Smooth muscle cell (in vitro differentiated cells): Measurements from ENCODE around the gene ZCWPW1. TPM values are rescaled to one million over a fixed set of nuclear protein-coding genes. Genes with fewer than 3 reads are reported as not detected.

Source experiments
- DNase-seq: peaks from one replicate; lab custom pipeline; 2025; ENCODE audit not compliant: unreplicated experiment; lab: John Stamatoyannopoulos, UW
- H2AFZ ChIP-seq: fragments of 200-600 bp; sonication (generic); 2 replicates; pipeline ENCODE4 v1.6.0; 2016; ENCODE audit warnings: antibody characterized with exemption, low read depth, mild to moderate bottlenecking
- H3F3A ChIP-seq: fragments of 200-600 bp; sonication (generic); 2 replicates; pipeline ENCODE4 v1.6.0; 2017; ENCODE audit warnings: antibody characterized with exemption, low read depth
- H3K27ac ChIP-seq: fragments of 200-600 bp; sonication (generic); 2 replicates; pipeline ENCODE4 v1.5.1; 2016; ENCODE audit warnings: low read depth, mild to moderate bottlenecking
- H3K27me3 ChIP-seq: fragments of 200-600 bp; sonication (generic); 2 replicates; pipeline ENCODE4 v1.6.1; 2016; ENCODE audit warnings: low read depth, mild to moderate bottlenecking
- H3K36me3 ChIP-seq: fragments of 200-600 bp; sonication (generic); 2 replicates; pipeline ENCODE4 v1.5.1; 2016; ENCODE audit warnings: low read depth
- H3K4me1 ChIP-seq: fragments of 200-600 bp; sonication (generic); 2 replicates; pipeline ENCODE4 v1.5.1; 2016; ENCODE audit warnings: low read depth
- H3K4me2 ChIP-seq: fragments of 200-600 bp; sonication (generic); 2 replicates; pipeline ENCODE4 v1.6.0; 2016; ENCODE audit warnings: mild to moderate bottlenecking
- H3K4me3 ChIP-seq: fragments of 200-600 bp; sonication (generic); 2 replicates; pipeline ENCODE4 v1.5.1; 2016; ENCODE audit warnings: mild to moderate bottlenecking
- H3K79me2 ChIP-seq: fragments of 200-600 bp; sonication (generic); 2 replicates; pipeline ENCODE4 v1.6.0; 2016; ENCODE audit warnings: low read depth, mild to moderate bottlenecking
- H3K9ac ChIP-seq: fragments of 200-600 bp; sonication (generic); 2 replicates; pipeline ENCODE4 v1.6.0; 2016; ENCODE audit warnings: low read depth
- H3K9me3 ChIP-seq: fragments of 200-600 bp; sonication (generic); replicated peaks from 2 replicates; pipeline ENCODE4 v1.5.1; 2016; ENCODE audit warnings: low read depth
- H4K20me1 ChIP-seq: fragments of 200-600 bp; sonication (generic); 2 replicates; pipeline ENCODE4 v1.6.0; 2016; ENCODE audit warnings: low read depth
- CTCF ChIP-seq: fragments of 200-600 bp; sonication (generic); IDR thresholded peaks from 2 replicates; pipeline ENCODE4 v1.5.1; 2017; ENCODE audit warnings: borderline replicate concordance, mild to moderate bottlenecking, antibody characterized with exemption; ENCODE audit not compliant: insufficient read depth, poor library complexity, severe bottlenecking
- WGBS: methylation state at CpG from one replicate; pipeline ENCODE4 v1.1.7; 2016; ENCODE audit warnings: low lambda C conversion rate; 5-methylcytosine and 5-hydroxymethylcytosine counted together
- polyA plus RNA-seq: library from polyadenylated mRNA; unstranded; fragments of >200 nt; fragmentation: Nextera tagmentation; extraction: Ambion mirVana; gene quantifications from 2 replicates; pipeline ENCODE4 v1.2.1, GENCODE V29; 2016
- total RNA-seq: library from RNA; depleted of rRNA; stranded (reverse); fragments of >200 nt; gene quantifications from 2 replicates; pipeline ENCODE4 v1.2.3, GENCODE V29; 2014

The ZCWPW1 gene
- total and polyA plus RNA-seq, 2 experiments from 2014 or later: 3.9 to 5.3 TPM

- no peaks in the 10 kb centered on the region for H3K36me3 ChIP-seq
- H3K9me3 ChIP-seq: no peaks in the 10 kb centered on the region
- H3K4me2 ChIP-seq: peak overlapping the region; percentile 87
- no peak overlapping the region for H3K27ac ChIP-seq
- no peaks in the 10 kb centered on the region for H3K27me3 ChIP-seq
- peaks cover 17% of the 10 kb centered on the region for H4K20me1 ChIP-seq
- no peaks in the 10 kb centered on the region for H3F3A ChIP-seq
- no peak overlapping the region for H3K9ac ChIP-seq
- peak overlapping the region; percentile 73 for H2AFZ ChIP-seq
- H3K79me2 ChIP-seq: peaks cover 25% of the 10 kb centered on the region
- WGBS: 73% methylated on average over 16 of the region's 16 CpGs
- H3K4me3 ChIP-seq: peak overlapping the region; percentile 71
- H3K4me1 ChIP-seq: peaks cover 18% of the 10 kb centered on the region
- no peak for TF ChIP-seq CTCF
- DNase-seq: no peak
These were observed 723 bp downstream of the ZCWPW1 start for GRCh38 chr7:100427762-100428198.

DNA sequence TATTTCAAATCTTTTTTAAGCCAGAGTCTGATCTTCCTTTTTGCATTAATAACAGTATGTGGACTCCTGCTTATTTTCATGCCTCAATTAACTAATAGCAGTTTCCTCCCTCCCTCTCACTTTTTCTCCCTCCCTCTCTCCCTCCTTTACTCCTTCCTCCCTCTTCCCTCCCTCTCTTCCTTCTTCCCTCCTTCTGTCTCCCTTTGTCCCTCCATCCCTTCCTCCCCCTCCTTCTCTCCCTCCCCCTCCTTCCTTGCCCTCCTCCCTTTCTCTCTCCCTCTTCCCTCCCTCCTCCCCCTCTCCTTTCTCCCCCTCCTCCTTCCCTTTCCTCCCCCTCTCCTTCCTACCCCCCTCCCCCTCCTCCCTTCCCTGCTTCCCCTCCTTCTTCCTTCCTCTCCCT is 2.0 kb downstream of the ZCWPW1 start:
- Histone ChIP-seq H3K36me3 (no peaks in the 10 kb centered on the region), H4K20me1 (peaks cover 10% of the 10 kb centered on the region), H3K4me3 (no peak overlapping the region), H3K27me3 (no peaks in the 10 kb centered on the region), H2AFZ (no peak overlapping the region), H3K9ac (no peak overlapping the region), H3K27ac (no peak overlapping the region), H3K79me2 (peaks cover 15% of the 10 kb centered on the region), H3K4me2 (no peak overlapping the region), H3K4me1 (peaks cover 11% of the 10 kb centered on the region), H3F3A (no peaks in the 10 kb centered on the region), H3K9me3 (no peaks in the 10 kb centered on the region)
- DNase-seq: no peak
- no peak for TF ChIP-seq CTCF

GRCh38 chr7:100425347-100425746 is 3.2 kb downstream of the ZCWPW1 start:
- no peak for TF ChIP-seq CTCF
- H3K79me2 ChIP-seq: peaks cover 4% of the 10 kb centered on the region
- no peak for DNase-seq
- no peak overlapping the region for H3K9ac ChIP-seq
- H3K27ac ChIP-seq: no peak overlapping the region
- no peaks in the 10 kb centered on the region for H3K36me3 ChIP-seq
- no peak overlapping the region for H3K4me2 ChIP-seq
- no peaks in the 10 kb centered on the region for H3K4me1 ChIP-seq
- H3K4me3 ChIP-seq: no peak overlapping the region
- H3K27me3 ChIP-seq: peaks cover 1% of the 10 kb centered on the region
- peaks cover 1% of the 10 kb centered on the region for H4K20me1 ChIP-seq
- H3F3A ChIP-seq: no peaks in the 10 kb centered on the region
- no peak overlapping the region for H2AFZ ChIP-seq
- WGBS: 84% methylated on average over 1 of the region's 1 CpG
- no peaks in the 10 kb centered on the region for H3K9me3 ChIP-seq

DNA sequence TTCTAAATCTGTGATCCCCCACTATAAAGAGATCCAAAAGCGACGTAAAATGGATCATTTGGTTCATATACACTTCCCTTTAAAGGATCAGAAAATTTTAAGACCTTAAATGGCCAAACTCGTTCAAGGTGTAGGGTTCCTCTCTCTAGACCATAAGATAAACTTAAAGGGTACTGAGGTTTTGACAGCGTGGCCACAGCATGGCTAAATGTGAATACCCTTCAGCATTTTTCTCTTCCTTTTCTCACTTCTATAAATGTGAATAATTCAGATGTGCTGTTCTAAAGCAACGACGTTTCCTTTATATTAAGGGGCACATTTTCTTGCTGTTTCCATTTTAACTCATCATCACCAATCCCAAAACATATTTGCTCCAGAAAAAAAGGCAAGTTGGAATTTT is 5.2 kb downstream of the ZCWPW1 start:
- H3K27me3 ChIP-seq: peaks cover 2% of the 10 kb centered on the region
- no peak overlapping the region for H3K4me2 ChIP-seq
- H3K9ac ChIP-seq: no peak overlapping the region
- no peak overlapping the region for H3K4me3 ChIP-seq
- WGBS: 91% methylated on average over 6 of the region's 6 CpGs
- H4K20me1 ChIP-seq: no peaks in the 10 kb centered on the region
- no peak overlapping the region for H2AFZ ChIP-seq
- H3K4me1 ChIP-seq: no peaks in the 10 kb centered on the region
- no peaks in the 10 kb centered on the region for H3K9me3 ChIP-seq
- no peaks in the 10 kb centered on the region for H3K79me2 ChIP-seq
- no peak for DNase-seq
- no peak for TF ChIP-seq CTCF
- no peaks in the 10 kb centered on the region for H3K36me3 ChIP-seq
- no peaks in the 10 kb centered on the region for H3F3A ChIP-seq
- no peak overlapping the region for H3K27ac ChIP-seq
